HS-5 (cell line): Measurements from ENCODE around the gene ZIC1.

Source experiments
- DNase-seq: peaks from one replicate; pipeline ENCODE4 v3.0.0-alpha.2; 2012; ENCODE audit warnings: low read depth

Gene ZIC1

GRCh38 chr3:147409143-147410115 lies at the start of gene ZIC1:
Gene ZIC1, plus strand, starts transcription at chr3:147409365. Its CDS starts 748 bp downstream, at chr3:147410113.
- DNase-seq = no peak

GRCh38 chr3:147360051-147360439 lies 49.1 kb upstream of the ZIC1 start:
- DNase-seq = no peak

GRCh38 chr3:147360646-147361453 lies 48.3 kb upstream of the ZIC1 start:
- DNase-seq = no peak

- no peak for DNase-seq
Observed at GRCh38 chr3:147361454-147362420, 47.4 kb upstream of the ZIC1 start.

GRCh38 chr3:147364771-147365170 lies 44.4 kb upstream of the ZIC1 start:
- DNase-seq = no peak

- no peak for DNase-seq
Observed at GRCh38 chr3:147365196-147366115, 43.7 kb upstream of the ZIC1 start.

GRCh38 chr3:147367676-147368075 lies 41.5 kb upstream of the ZIC1 start:
- DNase-seq = no peak

GRCh38 chr3:147368151-147368550 lies 41.0 kb upstream of the ZIC1 start:
- DNase-seq = no peak

GRCh38 chr3:147368561-147369221 lies 40.5 kb upstream of the ZIC1 start:
- DNase-seq = no peak

- DNase-seq = no peak
Observed at GRCh38 chr3:147369231-147369630, 39.9 kb upstream of the ZIC1 start.

- no peak for DNase-seq
Observed at GRCh38 chr3:147369661-147370123, 39.5 kb upstream of the ZIC1 start.

- DNase-seq = no peak
Observed at GRCh38 chr3:147370349-147370748, 38.8 kb upstream of the ZIC1 start.

- DNase-seq = no peak
Observed at GRCh38 chr3:147371140-147371539, 38.0 kb upstream of the ZIC1 start.

GRCh38 chr3:147371771-147372340 lies 37.3 kb upstream of the ZIC1 start:
- no peak for DNase-seq

GRCh38 chr3:147372525-147373027 lies 36.6 kb upstream of the ZIC1 start:
- DNase-seq = no peak

GRCh38 chr3:147373301-147373700 lies 35.9 kb upstream of the ZIC1 start:
- DNase-seq = no peak

GRCh38 chr3:147377412-147378367 lies 31.5 kb upstream of the ZIC1 start:
- DNase-seq = no peak

GRCh38 chr3:147379651-147380050 lies 29.5 kb upstream of the ZIC1 start:
- no peak for DNase-seq
